COLO829 (cell line): ENCODE data around the gene CHRM2.
A peak's percentile ranks its signal among the peaks of the same experiment; 100 is the strongest.

Source experiments
- DNase-seq: peaks from one replicate; pipeline ENCODE4 v3.0.0; 2012; ENCODE audit warnings: low spot score

Gene CHRM2

DNA sequence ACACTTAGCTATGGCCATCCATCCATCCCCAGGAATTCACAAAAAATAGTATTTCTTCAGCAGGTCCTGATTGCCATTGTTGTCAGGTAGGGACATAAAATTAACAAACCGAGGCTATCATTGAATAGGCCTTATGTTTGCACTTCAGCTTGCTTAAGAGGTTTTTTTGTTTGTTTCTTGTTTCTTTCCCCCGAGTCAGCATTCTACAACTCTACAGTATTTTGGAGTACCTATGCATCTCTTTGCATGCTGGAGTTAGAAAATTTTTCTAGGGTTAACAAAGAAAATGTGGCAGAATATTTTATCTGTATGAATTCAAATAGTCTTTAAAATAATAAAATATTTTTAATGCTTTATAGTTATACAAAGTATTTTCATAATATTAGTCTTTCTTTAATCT, 26.3 kb downstream of the CHRM2 start:
- DNase-seq = no peak

DNA sequence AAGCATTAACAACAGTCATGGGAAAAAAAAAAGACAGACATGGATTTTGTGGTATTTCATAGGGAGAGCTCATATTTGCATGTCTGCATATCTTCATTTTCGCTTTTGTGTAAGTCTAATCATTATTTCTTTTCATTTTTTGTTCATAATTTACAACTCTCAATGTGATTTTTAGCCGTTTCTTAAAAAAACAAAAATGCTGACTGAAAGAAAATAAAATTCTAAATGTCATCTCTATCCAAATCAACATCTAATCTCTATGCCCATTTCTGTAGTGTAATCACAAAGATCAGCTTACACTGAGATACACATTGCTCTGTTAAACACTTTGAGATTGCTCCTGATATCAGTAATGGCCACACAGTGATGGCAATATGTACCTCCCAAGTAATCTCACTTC, 29.2 kb downstream of the CHRM2 start:
- DNase-seq = no peak

DNA sequence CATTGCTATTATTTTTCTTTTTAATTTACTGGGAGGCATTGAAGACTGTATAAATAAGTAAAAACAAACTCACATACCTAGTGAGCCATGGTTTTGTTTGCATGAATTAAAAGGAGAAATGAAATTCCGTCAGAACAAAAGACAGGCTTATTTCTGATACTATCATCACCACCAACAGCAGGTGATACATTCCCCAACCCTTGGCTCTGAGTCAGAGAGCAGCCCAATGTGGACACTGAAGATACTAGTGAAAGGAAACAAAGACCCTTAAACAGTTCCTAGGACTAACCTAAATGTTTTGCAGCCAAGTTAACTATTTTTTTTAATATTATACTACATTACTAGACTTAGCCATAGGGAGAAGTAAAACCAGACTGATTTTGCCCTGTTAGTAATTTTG, 31.6 kb downstream of the CHRM2 start:
- DNase-seq = no peak

DNA sequence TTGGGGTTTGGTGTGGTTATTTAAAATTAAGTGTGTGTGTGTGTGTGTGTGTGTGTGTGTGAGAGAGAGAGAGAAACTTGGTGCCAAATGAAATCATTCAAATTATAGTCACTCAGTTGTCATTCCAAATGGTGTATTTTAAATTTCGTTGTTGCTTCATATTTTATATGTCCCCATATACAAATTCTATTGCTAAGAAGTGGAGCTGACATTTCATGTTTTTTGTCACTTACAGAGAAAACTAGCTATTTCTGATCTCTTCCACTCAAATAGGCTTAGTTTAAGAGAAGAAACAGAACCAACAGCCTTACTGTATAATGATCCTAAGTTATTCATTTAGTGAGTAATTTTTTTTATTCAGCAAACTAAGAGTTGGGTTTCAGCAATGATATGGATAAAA, 42.3 kb downstream of the CHRM2 start:
- no peak for DNase-seq

DNA sequence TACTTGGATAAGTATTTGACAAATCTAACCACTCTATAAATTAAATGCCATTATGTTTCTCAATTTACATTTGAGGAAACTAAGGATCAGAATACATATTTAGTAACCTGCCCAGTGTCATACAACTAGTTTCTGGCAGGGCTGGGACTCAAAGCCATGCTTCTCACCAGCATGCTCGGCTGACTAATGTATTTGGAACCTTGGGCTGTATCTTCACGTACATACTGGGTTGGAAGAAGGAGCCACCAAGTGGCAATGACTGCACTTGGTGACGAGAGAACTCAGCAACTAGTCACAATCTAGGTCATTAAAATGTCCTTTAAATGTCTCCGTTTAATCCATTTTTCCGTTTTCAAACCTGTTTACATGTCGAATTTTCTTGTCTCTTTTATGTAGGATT, 42.9 kb downstream of the CHRM2 start:
- DNase-seq = no peak

DNA sequence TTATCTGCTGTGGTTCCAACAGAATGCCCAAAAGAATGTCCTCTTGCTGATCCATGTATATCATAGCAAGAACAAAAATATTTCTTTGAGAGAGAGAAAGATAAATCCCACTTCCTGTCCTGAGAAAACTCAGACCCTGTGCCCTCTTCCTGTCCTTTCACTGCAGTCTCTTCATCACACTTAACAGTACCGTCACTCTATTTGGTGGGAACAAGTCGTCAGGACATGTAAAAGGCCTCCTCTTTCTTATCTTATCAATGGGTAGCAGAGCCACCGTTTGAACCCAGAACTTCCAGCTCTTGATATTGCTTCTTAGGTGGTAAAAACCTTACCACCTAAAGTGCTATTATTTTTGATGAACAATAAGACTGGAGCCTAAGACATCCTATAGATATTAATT, 43.9 kb downstream of the CHRM2 start:
- no peak for DNase-seq

DNA sequence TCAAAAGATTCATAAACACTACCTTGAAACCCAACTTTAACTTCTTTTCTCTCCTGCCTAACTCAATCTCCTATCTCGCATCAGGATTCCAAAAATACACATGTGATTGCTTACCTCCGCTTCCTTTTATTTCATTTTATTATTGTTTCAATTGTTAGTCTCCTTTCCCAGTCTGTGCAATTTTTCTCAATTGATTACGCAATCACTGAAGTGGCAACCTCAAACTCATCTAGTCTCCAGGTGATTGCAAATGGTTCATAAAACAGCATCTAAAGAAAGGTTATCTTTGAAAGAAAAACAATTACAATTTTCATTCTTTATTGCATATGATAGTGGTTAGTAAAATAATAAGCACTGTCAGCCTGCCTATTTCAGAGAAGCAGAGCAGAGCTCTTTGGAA, 45.6 kb downstream of the CHRM2 start:
- DNase-seq = no peak

DNA sequence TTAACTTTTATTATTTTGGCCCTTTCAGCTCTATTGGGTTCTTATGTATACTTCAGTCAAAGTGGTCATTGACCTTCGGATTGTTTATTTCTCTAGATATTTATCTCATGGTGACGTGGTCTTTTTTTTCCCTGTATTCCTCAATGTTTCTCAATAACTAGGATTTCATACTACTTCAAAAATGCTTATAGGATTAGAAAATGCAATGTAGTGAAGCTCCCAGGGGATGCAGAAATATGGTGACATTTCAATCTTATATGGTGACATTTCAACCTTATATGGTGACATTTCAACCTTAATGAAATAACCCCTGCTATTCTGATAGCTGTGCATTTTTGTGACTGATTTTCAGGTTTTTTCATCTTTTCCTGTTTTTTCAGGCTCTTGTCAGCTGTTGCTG, 51.4 kb downstream of the CHRM2 start:
- DNase-seq = no peak

DNA sequence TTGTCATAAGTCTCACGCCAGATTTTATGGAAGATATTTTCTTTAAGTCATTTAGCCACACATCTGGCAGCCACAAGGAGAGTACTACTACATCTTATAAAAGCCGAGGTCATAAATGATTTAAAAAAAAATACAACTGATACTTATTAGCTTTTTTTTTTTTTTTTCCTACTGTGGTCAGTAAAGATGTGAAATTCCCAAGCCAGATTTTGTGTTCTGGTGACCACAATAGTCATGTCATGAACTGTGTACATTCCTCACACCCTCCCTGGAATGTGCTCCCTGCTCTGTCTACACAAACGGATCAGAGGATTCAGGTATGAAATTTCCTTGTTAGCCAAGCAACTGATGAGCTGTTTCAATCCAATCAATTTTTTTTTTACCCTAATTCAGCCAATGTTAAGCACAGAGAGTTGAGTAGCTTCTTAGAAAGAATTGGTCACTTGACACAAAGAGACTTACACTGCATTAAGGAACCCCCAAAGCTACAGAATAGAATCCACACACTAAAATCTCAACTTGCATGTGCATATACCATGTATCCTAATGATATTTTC, 54.7 kb downstream of the CHRM2 start:
- no peak for DNase-seq

DNA sequence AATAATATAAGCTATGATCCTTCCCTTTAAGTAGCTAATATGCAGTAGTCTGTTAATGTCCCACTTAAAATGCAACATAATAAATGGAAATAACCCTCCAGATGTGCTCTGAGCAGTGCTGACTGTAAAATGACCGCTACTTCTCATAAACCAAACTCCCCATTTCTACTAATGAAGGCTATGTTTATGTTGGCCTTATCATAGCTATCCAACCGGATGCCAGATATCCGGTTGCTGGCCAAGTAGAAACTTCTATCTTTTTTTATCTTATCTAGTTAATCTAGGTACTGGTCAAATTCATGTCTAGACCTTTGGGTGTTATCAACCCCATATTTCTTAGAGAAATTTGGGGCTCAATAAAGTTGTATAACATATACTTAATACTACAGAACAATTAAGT, 56.6 kb downstream of the CHRM2 start:
- DNase-seq = no peak

DNA sequence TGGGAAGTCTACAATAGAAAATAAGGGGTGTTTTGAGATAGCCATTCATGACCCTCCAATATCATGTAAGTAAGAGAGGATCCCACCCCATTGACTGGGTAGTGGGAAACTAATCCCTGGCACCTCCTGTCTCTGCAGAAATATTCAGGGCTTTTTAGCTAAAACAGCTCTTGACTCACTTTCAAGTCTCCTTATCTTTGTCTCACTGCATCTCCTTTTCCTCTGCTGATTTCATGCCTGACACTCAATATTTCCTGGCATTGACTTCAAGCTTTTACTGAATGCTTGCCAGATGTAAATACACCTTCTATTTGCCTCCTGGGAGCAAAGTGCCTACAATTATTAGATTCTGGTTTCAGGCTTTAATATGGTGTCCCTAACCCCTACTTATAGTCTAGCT, 57.1 kb downstream of the CHRM2 start:
- DNase-seq = no peak

DNA sequence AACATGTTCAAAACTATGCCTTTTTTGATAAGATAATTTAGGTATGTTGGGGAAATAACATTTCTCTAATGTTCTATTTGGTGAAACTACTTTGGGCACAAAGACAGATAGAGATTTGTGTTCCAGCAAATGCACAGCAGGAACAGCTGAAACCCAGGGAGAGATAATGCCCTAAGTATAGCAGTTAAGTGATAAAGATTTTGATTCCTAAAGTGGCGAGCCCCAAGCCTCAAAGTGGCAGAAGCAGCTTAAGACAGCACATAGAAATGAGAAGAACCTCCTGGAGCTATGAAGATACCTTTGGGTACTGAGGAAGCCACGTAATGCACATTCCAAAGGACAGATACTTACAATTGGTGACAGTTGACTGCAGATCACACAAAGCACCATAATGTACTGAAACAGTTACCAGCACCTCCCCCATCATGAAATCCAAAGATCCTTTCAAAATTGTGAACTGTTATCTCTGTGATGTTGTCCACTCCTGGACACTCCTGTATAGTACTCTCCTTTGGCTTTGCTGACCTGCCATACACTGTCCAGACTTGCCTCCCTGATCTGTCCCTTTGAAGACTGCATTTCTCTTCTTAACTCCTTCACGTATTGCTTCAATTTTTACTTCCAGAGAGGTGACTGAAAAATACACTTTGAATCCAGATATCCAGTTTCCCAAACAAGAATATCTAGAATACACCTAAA, 62.9 kb downstream of the CHRM2 start:
- DNase-seq = no peak

DNA sequence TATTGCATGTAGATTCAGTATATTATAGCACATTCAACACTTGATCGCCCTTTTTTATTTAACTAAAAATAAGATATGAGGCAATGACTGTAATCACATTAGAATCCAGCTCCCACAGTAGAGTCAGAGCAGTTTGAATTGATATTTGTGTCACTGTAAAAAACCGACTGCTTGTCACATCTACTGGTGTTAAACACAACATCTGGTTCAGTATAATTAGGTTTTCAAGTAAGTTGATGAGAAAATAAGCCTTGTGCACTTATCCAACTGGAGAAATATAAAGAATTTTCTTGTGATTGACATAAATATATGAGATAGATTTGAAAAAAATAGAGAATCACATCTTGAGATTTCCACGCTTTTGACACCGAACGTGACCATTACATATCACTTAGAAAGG, 69.0 kb downstream of the CHRM2 start:
- no peak for DNase-seq

DNA sequence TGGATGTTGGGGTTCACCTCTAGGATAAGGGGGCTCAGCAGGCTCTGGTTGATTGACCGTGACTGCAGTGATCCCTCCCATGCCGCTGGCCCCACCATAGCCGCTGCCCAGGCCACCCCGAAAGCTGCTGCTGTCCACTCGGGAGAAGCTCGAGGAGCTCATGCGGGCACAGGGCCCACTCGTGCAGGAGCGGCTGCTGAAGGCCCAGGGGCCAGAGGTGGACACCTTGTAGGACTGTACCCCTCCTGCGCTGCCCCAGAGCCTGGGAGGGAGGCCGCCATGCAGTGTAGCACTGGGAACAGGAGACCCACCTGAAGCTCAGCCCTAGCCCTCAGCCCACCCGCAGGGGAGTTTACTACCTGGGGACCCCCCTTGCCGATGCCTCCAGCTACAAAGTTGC, 70.0 kb downstream of the CHRM2 start:
- DNase-seq = no peak

DNA sequence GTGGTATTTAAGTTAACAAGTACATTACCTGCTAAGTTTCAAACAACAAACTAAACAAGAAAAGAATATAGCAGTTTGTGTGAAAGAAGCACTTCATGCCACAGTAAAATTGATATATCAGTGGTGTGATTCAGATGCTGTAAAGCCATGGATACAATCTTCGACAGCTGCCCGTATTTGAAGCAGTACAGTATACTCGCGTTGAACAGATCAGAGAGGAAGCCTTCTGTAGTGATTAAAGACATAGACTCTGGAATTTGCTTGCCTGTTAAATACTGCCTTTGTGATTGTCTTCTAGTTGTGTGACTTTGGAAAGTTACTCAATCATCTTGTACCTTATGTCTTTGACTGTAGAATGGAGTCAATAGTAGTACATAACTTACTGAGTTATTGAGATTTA, 71.7 kb downstream of the CHRM2 start:
- no peak for DNase-seq

DNA sequence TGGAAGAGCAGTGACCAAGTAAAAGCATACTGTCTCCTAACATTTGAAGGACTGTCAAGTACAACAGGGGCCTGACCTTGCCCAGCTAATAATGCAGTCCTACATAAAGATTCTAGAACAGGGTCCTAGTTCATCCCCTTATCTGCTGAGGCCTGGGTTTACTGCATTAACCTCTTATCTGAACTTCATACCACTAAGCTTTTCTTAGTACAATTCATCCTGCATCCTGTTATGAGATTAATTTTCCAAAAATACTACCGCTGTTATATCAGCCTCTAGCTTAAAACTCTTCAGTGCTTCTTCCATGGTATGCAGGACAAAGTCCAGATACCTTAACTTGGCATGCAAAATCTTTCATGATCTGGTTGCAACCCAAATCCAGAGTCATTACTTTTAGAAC, 72.5 kb downstream of the CHRM2 start:
- no peak for DNase-seq

DNA sequence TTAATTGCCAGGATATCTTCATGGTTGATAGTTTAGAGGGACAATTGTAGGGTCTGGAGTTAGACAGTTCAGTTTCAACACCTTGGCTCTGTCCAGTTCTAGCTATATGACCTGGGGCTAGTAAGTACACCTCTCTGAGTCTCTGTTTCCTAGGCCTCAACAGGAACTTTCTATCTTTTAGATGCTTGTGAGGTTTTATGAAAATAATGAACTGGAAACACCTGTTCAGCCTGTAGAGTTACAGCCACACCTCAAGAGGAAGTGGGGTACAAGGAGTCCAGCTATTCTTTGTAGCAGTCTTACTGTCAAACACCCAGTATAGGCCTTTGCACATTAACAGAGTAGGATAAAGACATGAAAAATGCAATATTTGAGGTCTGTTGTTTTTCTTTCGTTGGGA, 73.4 kb downstream of the CHRM2 start:
- DNase-seq = no peak

DNA sequence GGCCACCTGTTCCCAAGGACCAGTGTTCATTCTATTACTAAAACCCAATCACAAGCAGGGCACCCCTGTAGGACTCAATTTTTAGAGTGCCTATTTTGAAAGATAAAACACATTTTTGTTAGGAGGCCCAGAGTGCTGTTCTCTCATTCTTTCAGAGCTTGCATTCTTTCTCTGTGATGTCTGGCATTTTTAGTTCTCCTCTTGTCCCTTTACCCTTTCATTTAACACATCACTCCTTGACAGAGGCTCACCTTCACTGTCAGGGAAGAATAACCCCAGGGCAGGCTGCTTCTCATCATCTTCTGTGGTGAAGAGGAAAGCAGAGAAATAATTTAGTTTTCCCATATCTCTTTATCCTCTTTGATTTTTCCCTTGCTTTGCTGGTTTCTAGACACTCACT, 73.9 kb downstream of the CHRM2 start:
- DNase-seq = no peak

DNA sequence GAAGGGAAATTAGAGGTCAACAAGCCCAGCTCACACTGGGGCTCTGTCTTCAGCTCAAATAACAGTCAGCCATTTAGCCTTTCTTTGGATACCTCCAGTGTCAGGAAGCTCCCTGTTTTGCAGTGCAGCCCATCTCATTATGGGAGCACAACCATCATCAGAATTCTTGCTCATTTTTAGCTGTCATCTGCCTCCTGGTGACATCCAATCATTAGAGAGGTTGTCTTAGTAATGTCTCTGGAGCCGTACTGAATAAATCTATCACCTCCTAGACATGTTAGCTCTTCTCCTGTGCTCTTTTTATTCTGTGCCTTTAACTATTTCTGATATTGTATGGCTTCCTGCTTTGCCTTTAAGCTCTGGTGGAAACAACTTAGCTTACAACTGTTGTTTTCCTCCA, 74.5 kb downstream of the CHRM2 start:
- no peak for DNase-seq

DNA sequence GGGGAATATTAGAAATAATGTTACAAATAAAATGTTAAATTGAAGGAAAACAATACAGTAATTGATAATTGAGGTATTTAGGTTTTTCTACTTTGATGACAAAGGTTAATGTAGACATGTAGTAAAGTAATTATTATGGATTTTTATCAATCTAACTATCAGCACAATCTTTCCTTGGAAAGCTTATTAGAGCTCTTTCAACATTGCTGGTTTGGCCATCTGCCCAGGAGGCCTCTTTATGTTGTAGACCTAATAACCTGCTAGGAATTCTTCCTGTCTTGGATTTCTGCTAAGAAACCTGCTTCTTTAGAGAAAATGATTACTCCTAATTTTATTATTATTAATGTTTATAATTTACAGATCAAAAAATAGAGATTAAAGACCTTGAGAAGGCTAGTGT, 78.9 kb downstream of the CHRM2 start:
- no peak for DNase-seq

DNA sequence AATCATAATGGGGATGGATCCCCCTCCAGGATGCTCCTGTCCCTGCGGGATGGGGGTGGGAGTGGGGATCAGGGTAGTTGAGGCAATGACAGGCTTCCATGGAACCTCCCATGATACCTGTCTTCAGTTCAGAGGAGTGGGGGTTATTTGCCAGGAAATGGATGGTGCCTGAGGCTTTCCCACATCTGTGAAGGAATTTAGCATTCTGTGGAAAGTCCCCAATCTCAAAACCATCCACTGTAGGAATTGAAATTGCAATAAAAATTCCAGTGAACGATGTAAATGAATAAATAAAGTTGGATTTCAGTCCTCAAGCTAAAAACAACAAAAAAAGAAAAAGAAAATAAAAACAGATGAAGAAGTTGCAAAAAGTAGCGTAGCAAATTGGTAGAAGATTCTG, 81.9 kb downstream of the CHRM2 start:
- DNase-seq = no peak

DNA sequence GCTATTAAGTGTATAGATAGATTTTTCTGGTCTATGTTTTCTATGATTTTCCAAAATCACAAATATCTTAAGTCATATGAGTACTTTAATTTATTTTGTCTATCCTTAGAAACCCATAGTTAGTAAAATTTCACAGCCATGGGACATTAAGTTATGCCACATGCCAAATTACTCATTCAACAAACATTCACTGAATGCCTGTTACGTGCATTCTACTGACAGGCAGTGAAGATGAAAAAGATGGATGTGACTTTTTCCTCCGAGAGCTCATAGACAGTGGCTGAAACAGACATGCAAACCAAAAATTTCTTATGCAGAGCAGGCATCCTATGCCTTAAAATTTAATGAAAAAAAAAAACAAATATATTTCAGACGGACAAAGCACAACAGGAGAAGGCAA, 84.9 kb downstream of the CHRM2 start:
- DNase-seq = no peak

DNA sequence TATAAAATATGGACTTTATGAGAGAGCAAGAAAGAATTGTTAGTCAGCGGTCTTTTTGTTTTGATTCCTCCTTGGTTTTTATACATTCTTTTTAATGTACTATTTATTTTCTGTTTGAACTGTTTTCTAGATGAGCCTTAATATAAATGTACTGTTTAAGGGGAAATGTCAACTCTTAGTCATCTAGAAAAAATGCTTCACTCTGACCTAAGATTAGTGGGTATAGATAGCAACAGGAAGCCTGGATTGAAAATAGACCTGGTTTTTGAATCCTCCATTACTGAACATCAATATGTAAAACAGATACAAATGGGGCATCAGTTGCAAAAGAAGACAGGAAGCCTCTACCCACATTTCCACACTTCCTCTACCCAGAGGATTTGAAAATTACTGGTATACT, 87.8 kb downstream of the CHRM2 start:
- DNase-seq = peak; percentile 70

DNA sequence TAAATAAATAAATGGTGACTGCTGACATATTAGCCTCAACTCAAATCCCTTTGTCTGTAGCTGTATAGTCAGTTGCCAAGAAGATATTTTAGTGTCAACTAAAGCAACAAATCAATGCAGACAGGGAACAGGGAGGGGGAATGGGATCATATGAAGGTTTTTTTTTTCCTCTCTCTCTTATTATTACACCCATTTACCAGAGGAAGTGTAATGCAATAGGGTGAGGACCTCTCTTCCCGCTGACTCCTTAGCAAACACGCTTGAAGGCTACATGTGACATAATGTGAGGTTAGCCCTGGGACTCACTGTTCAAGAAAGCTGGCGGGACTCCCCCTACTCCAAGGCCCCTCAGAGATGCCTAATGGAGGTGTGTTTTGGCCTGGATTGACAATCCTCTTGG, 88.2 kb downstream of the CHRM2 start:
- DNase-seq = no peak

DNA sequence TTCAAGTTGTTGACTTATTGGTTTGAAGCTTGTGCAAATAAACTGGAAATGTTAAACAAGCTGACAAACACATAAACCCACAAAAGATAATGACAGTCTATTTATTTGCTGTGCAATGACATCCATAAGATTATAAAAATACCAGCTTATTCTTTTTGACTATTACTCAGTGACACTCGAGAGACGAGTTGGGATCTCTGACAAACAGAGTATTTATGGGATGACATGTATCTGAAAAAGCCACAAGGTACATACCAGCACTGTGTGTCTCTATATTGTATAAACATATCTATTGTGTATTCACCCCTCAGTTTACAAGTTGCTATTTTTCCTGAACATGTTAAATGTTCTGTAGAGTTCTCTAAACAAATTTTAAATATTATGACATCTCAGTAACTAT, 88.9 kb downstream of the CHRM2 start:
- DNase-seq = no peak
